Umbilical cord (tissue), 2 donors: Measurements from ENCODE around the gene AMBRA1. TPM values are rescaled to one million over a fixed set of nuclear protein-coding genes. Genes with fewer than 3 reads are reported as not detected.

ENCODE experiments used
- DNase-seq: peaks from one replicate; pipeline ENCODE4 v3.0.0-alpha.2; 2015; ENCODE audit warnings: low spot score
- total RNA-seq: library from RNA; depleted of rRNA; stranded (reverse); fragments of >200 nt; gene quantifications from one replicate; pipeline ENCODE4 v1.2.3, GENCODE V29; 2014; ENCODE audit warnings: low replicate concordance; ENCODE audit not compliant: insufficient read depth

Gene AMBRA1
- total RNA-seq, 1 donor from 2014 or later: 48.6 TPM

GRCh38 chr11:46577058-46577457 is 16.8 kb downstream of the AMBRA1 start:
- DNase-seq: no peak

GRCh38 chr11:46574656-46575055 is 19.2 kb downstream of the AMBRA1 start:
- no peak for DNase-seq

- DNase-seq: no peak
These were observed 22.9 kb downstream of the AMBRA1 start for GRCh38 chr11:46570790-46571398.

GRCh38 chr11:46565232-46565840 is 28.5 kb downstream of the AMBRA1 start:
- no peak for DNase-seq

GRCh38 chr11:46564459-46564858 is 29.4 kb downstream of the AMBRA1 start:
- no peak for DNase-seq

GRCh38 chr11:46562527-46562926 is 31.3 kb downstream of the AMBRA1 start:
- no peak for DNase-seq

GRCh38 chr11:46560300-46560991 is 33.4 kb downstream of the AMBRA1 start:
- DNase-seq: no peak

GRCh38 chr11:46559815-46560214 is 34.0 kb downstream of the AMBRA1 start:
- no peak for DNase-seq

GRCh38 chr11:46557684-46558151 is 36.1 kb downstream of the AMBRA1 start:
- no peak for DNase-seq

GRCh38 chr11:46555267-46556054 is 38.4 kb downstream of the AMBRA1 start:
- no peak for DNase-seq

- peak; percentile 37 for DNase-seq
These were observed 39.3 kb downstream of the AMBRA1 start for GRCh38 chr11:46554213-46555147.

- no peak for DNase-seq
These were observed 40.0 kb downstream of the AMBRA1 start for GRCh38 chr11:46553814-46554212.

- DNase-seq: no peak
These were observed 42.6 kb downstream of the AMBRA1 start for GRCh38 chr11:46551261-46551660.

GRCh38 chr11:46547579-46547978 is 46.2 kb downstream of the AMBRA1 start:
- DNase-seq: no peak

GRCh38 chr11:46543564-46543963 is 50.3 kb downstream of the AMBRA1 start:
- DNase-seq: no peak

- no peak for DNase-seq
These were observed 52.0 kb downstream of the AMBRA1 start for GRCh38 chr11:46541593-46542371.

- DNase-seq: no peak
These were observed 53.0 kb downstream of the AMBRA1 start for GRCh38 chr11:46540807-46541206.

GRCh38 chr11:46537537-46538295 is 56.1 kb downstream of the AMBRA1 start:
- peak; percentile 79 for DNase-seq

- no peak for DNase-seq
These were observed 56.7 kb downstream of the AMBRA1 start for GRCh38 chr11:46537121-46537520.
